ENCODE measurements around the gene NATD1. TPM values are rescaled to one million over a fixed set of nuclear protein-coding genes. Genes with fewer than 3 reads are reported as not detected.
"Not testable (repeated sequence)": the region's sequence is repeated elsewhere in the genome, so short reads cannot be mapped to it uniquely, and the experiment has no call there.

The NATD1 gene
- total RNA-seq, 2 donors from 2014 or later: 8.6 to 19.4 TPM

GRCh38 chr17:21209511-21210175 lies 43.6 kb downstream of the NATD1 start:
- DNase-seq (peak; percentile 36), ATAC-seq (no peak)
- intact Hi-C loops (cut with DNase I): loop anchor here in 1 of 2 donors (5.0 kb wide), 2 partner anchors 42 to 82 kb away; partner anchors contain the start of gene DHRS7B

- intact Hi-C loops (cut with DNase I): no loop called here
- no peak for DNase-seq
- ATAC-seq: no peak
Measured at GRCh38 chr17:21208352-21208751, 44.9 kb downstream of the NATD1 start.

- ATAC-seq (peak in 1 of 2 donors; percentile 14), DNase-seq (no peak)
- intact Hi-C loops (cut with DNase I): no loop called here
Measured at GRCh38 chr17:21204935-21205334, 48.3 kb downstream of the NATD1 start.

- ATAC-seq: no peak
- no peak for DNase-seq
- intact Hi-C loops (cut with DNase I): no loop called here
Measured at GRCh38 chr17:21202512-21202911, 50.7 kb downstream of the NATD1 start.

GRCh38 chr17:21201874-21202273 lies 51.3 kb downstream of the NATD1 start:
- intact Hi-C loops (cut with DNase I): no loop called here
- ATAC-seq (no peak), DNase-seq (no peak)

GRCh38 chr17:21201298-21201595 lies 52.0 kb downstream of the NATD1 start:
- DNase-seq: no peak
- intact Hi-C loops (cut with DNase I): no loop called here

GRCh38 chr17:21200590-21201297 lies 52.5 kb downstream of the NATD1 start:
- no peak for DNase-seq
- intact Hi-C loops (cut with DNase I): no loop called here
- ATAC-seq: no peak

More at GRCh38 chr17:21201298-21201595, 52.0 kb downstream of the NATD1 start:
- ATAC-seq: peak; percentile 21 to 45

GRCh38 chr17:21199856-21200255 lies 53.4 kb downstream of the NATD1 start:
- DNase-seq: no peak
- ATAC-seq: no peak
- intact Hi-C loops (cut with DNase I): no loop called here

GRCh38 chr17:21199311-21199710 lies 53.9 kb downstream of the NATD1 start:
- DNase-seq: no peak
- intact Hi-C loops (cut with DNase I): no loop called here

GRCh38 chr17:21198411-21198810 lies 54.8 kb downstream of the NATD1 start:
- ATAC-seq: peak in 1 of 2 donors; percentile 7
- intact Hi-C loops (cut with DNase I): no loop called here

More at GRCh38 chr17:21199311-21199710, 53.9 kb downstream of the NATD1 start:
- peak in 1 of 2 donors; percentile 13 for ATAC-seq

GRCh38 chr17:21196126-21196525 lies 57.1 kb downstream of the NATD1 start:
- DNase-seq: no peak
- intact Hi-C loops (cut with DNase I): no loop called here
- no peak for ATAC-seq

More at GRCh38 chr17:21198411-21198810, 54.8 kb downstream of the NATD1 start:
- DNase-seq: no peak

- ATAC-seq (peak; percentile 51 to 74), DNase-seq (peak; percentile 48)
- intact Hi-C loops (cut with DNase I): no loop called here
Measured at GRCh38 chr17:21194703-21195102, 58.5 kb downstream of the NATD1 start.

- ATAC-seq: peak in 1 of 2 donors; percentile 28
- no peak for DNase-seq
- intact Hi-C loops (cut with DNase I): no loop called here
Measured at GRCh38 chr17:21194226-21194625, 59.0 kb downstream of the NATD1 start.

GRCh38 chr17:21193031-21193430 lies 60.2 kb downstream of the NATD1 start:
- DNase-seq: no peak
- no peak for ATAC-seq
- intact Hi-C loops (cut with DNase I): no loop called here

GRCh38 chr17:21192414-21192813 lies 60.8 kb downstream of the NATD1 start:
- DNase-seq; intact Hi-C loops (cut with DNase I); ATAC-seq: not testable (repeated sequence)

- ATAC-seq: no peak
- intact Hi-C loops (cut with DNase I): no loop called here
- no peak for DNase-seq
Measured at GRCh38 chr17:21191698-21192097, 61.5 kb downstream of the NATD1 start.

GRCh38 chr17:21190078-21190477 lies 63.1 kb downstream of the NATD1 start:
- DNase-seq (no peak), ATAC-seq (no peak)
- intact Hi-C loops (cut with DNase I): no loop called here

- ATAC-seq: peak in 1 of 2 donors; percentile 66
- no peak for DNase-seq
- intact Hi-C loops (cut with DNase I): no loop called here
Measured at GRCh38 chr17:21189361-21189760, 63.8 kb downstream of the NATD1 start.

Data from left cardiac atrium (tissue), 4 donors.